Panc1 (cell line): Measurements from ENCODE around the gene PSMB7.

Experiments used
- POLR2AphosphoS5 ChIP-seq: IDR thresholded peaks from 2 replicates; pipeline ENCODE4 v1.6.1; 2012; ENCODE audit warnings: mild to moderate bottlenecking, low read depth, low read length, moderate library complexity
- TCF7L2 ChIP-seq: IDR thresholded peaks from 2 replicates; pipeline ENCODE4 v1.6.1; 2011; ENCODE audit warnings: mild to moderate bottlenecking, low read depth, low read length, inconsistent platforms
- TF ChIP-seq, protein P1 (sequence below): fragments of 450-650 bp; IDR thresholded peaks from 2 replicates; pipeline ENCODE4 v1.5.1; 2017; ENCODE audit warnings: mild to moderate bottlenecking
- TF ChIP-seq, protein P2 (sequence below), 2 experiments: IDR thresholded peaks; 2 replicates each; pipeline ENCODE4 v1.6.1; 2011 to 2012; ENCODE audit warnings: low read depth in 2 of 2, control low read depth in 1 of 2, low read length in 1 of 2, mild to moderate bottlenecking in 1 of 2, moderate library complexity in 1 of 2; ENCODE audit not compliant: insufficient read depth in 1 of 2

DNA sequence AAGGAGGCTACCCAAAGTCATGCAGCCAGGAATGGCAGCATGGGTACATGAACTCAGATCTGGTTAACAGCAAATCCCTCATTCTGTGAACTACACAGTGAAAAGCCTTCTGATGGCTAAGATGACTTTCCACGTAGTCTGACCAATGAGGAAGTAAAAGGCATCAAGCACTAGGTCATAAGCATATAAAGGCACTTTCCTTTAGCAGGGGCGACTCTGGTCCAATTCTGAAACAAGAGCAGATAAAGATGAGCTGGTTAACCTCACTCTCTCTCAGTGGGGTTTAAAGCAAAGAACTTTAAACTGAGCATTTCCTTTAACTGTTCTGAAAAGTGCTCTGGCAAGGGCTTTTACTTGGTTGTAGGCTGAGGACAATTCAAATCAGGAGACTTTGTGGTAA lies 21.1 kb downstream of the PSMB7 start:
- TF ChIP-seq, protein P1, sequence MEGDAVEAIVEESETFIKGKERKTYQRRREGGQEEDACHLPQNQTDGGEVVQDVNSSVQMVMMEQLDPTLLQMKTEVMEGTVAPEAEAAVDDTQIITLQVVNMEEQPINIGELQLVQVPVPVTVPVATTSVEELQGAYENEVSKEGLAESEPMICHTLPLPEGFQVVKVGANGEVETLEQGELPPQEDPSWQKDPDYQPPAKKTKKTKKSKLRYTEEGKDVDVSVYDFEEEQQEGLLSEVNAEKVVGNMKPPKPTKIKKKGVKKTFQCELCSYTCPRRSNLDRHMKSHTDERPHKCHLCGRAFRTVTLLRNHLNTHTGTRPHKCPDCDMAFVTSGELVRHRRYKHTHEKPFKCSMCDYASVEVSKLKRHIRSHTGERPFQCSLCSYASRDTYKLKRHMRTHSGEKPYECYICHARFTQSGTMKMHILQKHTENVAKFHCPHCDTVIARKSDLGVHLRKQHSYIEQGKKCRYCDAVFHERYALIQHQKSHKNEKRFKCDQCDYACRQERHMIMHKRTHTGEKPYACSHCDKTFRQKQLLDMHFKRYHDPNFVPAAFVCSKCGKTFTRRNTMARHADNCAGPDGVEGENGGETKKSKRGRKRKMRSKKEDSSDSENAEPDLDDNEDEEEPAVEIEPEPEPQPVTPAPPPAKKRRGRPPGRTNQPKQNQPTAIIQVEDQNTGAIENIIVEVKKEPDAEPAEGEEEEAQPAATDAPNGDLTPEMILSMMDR = no peak
- TF ChIP-seq TCF7L2 = no peak
- no peak for TF ChIP-seq POLR2AphosphoS5
- TF ChIP-seq, protein P2, sequence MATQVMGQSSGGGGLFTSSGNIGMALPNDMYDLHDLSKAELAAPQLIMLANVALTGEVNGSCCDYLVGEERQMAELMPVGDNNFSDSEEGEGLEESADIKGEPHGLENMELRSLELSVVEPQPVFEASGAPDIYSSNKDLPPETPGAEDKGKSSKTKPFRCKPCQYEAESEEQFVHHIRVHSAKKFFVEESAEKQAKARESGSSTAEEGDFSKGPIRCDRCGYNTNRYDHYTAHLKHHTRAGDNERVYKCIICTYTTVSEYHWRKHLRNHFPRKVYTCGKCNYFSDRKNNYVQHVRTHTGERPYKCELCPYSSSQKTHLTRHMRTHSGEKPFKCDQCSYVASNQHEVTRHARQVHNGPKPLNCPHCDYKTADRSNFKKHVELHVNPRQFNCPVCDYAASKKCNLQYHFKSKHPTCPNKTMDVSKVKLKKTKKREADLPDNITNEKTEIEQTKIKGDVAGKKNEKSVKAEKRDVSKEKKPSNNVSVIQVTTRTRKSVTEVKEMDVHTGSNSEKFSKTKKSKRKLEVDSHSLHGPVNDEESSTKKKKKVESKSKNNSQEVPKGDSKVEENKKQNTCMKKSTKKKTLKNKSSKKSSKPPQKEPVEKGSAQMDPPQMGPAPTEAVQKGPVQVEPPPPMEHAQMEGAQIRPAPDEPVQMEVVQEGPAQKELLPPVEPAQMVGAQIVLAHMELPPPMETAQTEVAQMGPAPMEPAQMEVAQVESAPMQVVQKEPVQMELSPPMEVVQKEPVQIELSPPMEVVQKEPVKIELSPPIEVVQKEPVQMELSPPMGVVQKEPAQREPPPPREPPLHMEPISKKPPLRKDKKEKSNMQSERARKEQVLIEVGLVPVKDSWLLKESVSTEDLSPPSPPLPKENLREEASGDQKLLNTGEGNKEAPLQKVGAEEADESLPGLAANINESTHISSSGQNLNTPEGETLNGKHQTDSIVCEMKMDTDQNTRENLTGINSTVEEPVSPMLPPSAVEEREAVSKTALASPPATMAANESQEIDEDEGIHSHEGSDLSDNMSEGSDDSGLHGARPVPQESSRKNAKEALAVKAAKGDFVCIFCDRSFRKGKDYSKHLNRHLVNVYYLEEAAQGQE (IDR thresholded peaks at IDR 0.05; ENCODE audit: insufficient read depth in 1 of 2, low read depth in 2 of 2, low read length in 1 of 2) = no peak
